Measurements from ENCODE around the gene AOAH. TPM values are rescaled to one million over a fixed set of nuclear protein-coding genes. Genes with fewer than 3 reads are reported as not detected.

The AOAH gene
- total RNA-seq, 1 experiment from 2014 or later: not detected

GRCh38 chr7:36638586-36639263 lies 85.6 kb downstream of the AOAH start:
- no peak for DNase-seq (ENCODE audit: low spot score)
- ChIA-PET POLR2A (ENCODE audit: low non-redundant PET) (no interaction called here), CTCF (no interaction called here)
- Histone ChIP-seq H3K9me3 (ENCODE audit: low read depth, low read length, poor library complexity, severe bottlenecking) (no peaks in the 10 kb centered on the region), H3K27me3 (replicated peaks; ENCODE audit: insufficient read depth, low read depth, low read length, poor library complexity) (peaks cover 5% of the 10 kb centered on the region), H3K4me1 (ENCODE audit: insufficient read depth, low read length, poor library complexity, severe bottlenecking) (no peaks in the 10 kb centered on the region), H3K4me3 (ENCODE audit: low read depth, low read length, poor library complexity, severe bottlenecking) (no peak overlapping the region), H3K27ac (ENCODE audit: low read depth, low read length, poor library complexity, severe bottlenecking) (no peak overlapping the region), H3K36me3 (ENCODE audit: insufficient read depth, low read length, poor library complexity, severe bottlenecking) (no peaks in the 10 kb centered on the region)
- intact Hi-C loops (cut with micrococcal nuclease; ENCODE audit: unreplicated experiment): no loop called here
- TF ChIP-seq EZH2 (IDR thresholded peaks at IDR 0.05; ENCODE audit: borderline replicate concordance, low read depth, low read length, poor library complexity, severe bottlenecking): no peak
- TF ChIP-seq, protein P1, sequence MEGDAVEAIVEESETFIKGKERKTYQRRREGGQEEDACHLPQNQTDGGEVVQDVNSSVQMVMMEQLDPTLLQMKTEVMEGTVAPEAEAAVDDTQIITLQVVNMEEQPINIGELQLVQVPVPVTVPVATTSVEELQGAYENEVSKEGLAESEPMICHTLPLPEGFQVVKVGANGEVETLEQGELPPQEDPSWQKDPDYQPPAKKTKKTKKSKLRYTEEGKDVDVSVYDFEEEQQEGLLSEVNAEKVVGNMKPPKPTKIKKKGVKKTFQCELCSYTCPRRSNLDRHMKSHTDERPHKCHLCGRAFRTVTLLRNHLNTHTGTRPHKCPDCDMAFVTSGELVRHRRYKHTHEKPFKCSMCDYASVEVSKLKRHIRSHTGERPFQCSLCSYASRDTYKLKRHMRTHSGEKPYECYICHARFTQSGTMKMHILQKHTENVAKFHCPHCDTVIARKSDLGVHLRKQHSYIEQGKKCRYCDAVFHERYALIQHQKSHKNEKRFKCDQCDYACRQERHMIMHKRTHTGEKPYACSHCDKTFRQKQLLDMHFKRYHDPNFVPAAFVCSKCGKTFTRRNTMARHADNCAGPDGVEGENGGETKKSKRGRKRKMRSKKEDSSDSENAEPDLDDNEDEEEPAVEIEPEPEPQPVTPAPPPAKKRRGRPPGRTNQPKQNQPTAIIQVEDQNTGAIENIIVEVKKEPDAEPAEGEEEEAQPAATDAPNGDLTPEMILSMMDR (conservative IDR thresholded peaks at IDR 0.05; ENCODE audit: low read depth, low read length): no peak
- no TSS peak for BruUV-seq (replicated peaks)

DNA sequence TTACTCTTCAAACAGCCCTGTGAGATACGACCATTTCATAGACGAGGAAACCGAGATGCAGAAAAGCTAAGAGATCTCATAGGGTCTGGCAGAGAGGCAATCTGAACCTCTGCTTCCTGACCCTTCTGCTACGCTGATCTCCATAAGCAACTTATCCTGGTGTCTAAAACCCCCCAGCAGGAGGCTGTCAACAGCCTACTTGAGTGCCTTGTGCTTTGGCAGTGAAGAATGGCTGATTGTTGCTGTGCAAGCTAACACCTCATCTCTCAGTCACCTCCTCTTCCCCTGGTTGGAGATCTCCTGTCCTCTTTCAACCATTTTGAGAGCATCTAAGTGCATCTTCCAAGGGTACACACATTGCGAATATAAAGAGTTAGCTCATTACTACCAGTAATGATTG lies 86.2 kb downstream of the AOAH start:
- H3K4me3 ChIP-seq (ENCODE audit: low read depth, low read length, poor library complexity, severe bottlenecking): no peak overlapping the region
- no TSS peak for BruUV-seq (replicated peaks)
- DNase-seq (ENCODE audit: low spot score): no peak
- intact Hi-C loops (cut with micrococcal nuclease; ENCODE audit: unreplicated experiment): no loop called here
- POLR2A ChIA-PET (ENCODE audit: low non-redundant PET): no interaction called here
- H3K27ac ChIP-seq (ENCODE audit: low read depth, low read length, poor library complexity, severe bottlenecking): no peak overlapping the region
- CTCF ChIA-PET: no interaction called here
- no peaks in the 10 kb centered on the region for H3K4me1 ChIP-seq (ENCODE audit: insufficient read depth, low read length, poor library complexity, severe bottlenecking)
- peaks cover 5% of the 10 kb centered on the region for H3K27me3 ChIP-seq (replicated peaks; ENCODE audit: insufficient read depth, low read depth, low read length, poor library complexity)
- H3K9me3 ChIP-seq (ENCODE audit: low read depth, low read length, poor library complexity, severe bottlenecking): no peaks in the 10 kb centered on the region
- no peaks in the 10 kb centered on the region for H3K36me3 ChIP-seq (ENCODE audit: insufficient read depth, low read length, poor library complexity, severe bottlenecking)
- TF ChIP-seq, protein P1 (conservative IDR thresholded peaks at IDR 0.05; ENCODE audit: low read depth, low read length): no peak
- TF ChIP-seq EZH2 (IDR thresholded peaks at IDR 0.05; ENCODE audit: borderline replicate concordance, low read depth, low read length, poor library complexity, severe bottlenecking): no peak

GRCh38 chr7:36637417-36637816 lies 86.9 kb downstream of the AOAH start:
- intact Hi-C loops (cut with micrococcal nuclease; ENCODE audit: unreplicated experiment): no loop called here
- ChIA-PET POLR2A (ENCODE audit: low non-redundant PET) (no interaction called here), CTCF (no interaction called here)
- BruUV-seq (replicated peaks): no TSS peak
- TF ChIP-seq EZH2 (IDR thresholded peaks at IDR 0.05; ENCODE audit: borderline replicate concordance, low read depth, low read length, poor library complexity, severe bottlenecking): no peak
- TF ChIP-seq, protein P1 (conservative IDR thresholded peaks at IDR 0.05; ENCODE audit: low read depth, low read length): no peak
- H3K36me3 ChIP-seq (ENCODE audit: insufficient read depth, low read length, poor library complexity, severe bottlenecking): no peaks in the 10 kb centered on the region
- no peak overlapping the region for H3K27ac ChIP-seq (ENCODE audit: low read depth, low read length, poor library complexity, severe bottlenecking)
- H3K4me3 ChIP-seq (ENCODE audit: low read depth, low read length, poor library complexity, severe bottlenecking): no peak overlapping the region
- peaks cover 5% of the 10 kb centered on the region for H3K27me3 ChIP-seq (replicated peaks; ENCODE audit: insufficient read depth, low read depth, low read length, poor library complexity)
- DNase-seq (ENCODE audit: low spot score): no peak
- H3K9me3 ChIP-seq (ENCODE audit: low read depth, low read length, poor library complexity, severe bottlenecking): no peaks in the 10 kb centered on the region
- no peaks in the 10 kb centered on the region for H3K4me1 ChIP-seq (ENCODE audit: insufficient read depth, low read length, poor library complexity, severe bottlenecking)
